ENCODE measurements around the gene STPG3. TPM values are rescaled to one million over a fixed set of nuclear protein-coding genes. Genes with fewer than 3 reads are reported as not detected.

STPG3 gene
- total RNA-seq, 4 donors from 2014 or later = not detected

- H3K36me3 ChIP-seq = no peaks in the 10 kb centered on the region
- intact Hi-C loops (cut with DNase I) = no loop called here
- H3K27me3 ChIP-seq = peaks cover 4 to 93% (median 38%) of the 10 kb centered on the region in 4 donors
- no peak for DNase-seq (ENCODE audit: extremely low spot score)
- no peaks in the 10 kb centered on the region for H3K9me3 ChIP-seq
- H3K4me3 ChIP-seq = peak within 1 kb of the TSS; percentile 53 to 59 (median 57)
- H3K4me1 ChIP-seq = peaks cover 72 to 93% (median 75%) of the 10 kb centered on the region in 4 donors
- peak within 1 kb of the TSS; percentile 70 to 81 (median 76) for H3K27ac ChIP-seq (replicated peaks in 1 of 4)
- TF ChIP-seq EP300 (IDR thresholded peaks at IDR 0.05) (no peak), POLR2AphosphoS5 (IDR thresholded peaks at IDR 0.05) (peak; percentile 78 to 83), CTCF (IDR thresholded peaks at IDR 0.05) (peak in 1 of 3 experiments; percentile 43)
- under 1% methylated on average over 22 of the region's 60 CpGs for WGBS
Observed at GRCh38 chr9:137302118-137302448, 51.0 kb downstream of the STPG3 start, which contains the start of gene NRARP. Gene NRARP (minus strand): TSS chr9:137302271. CDS start chr9:137301928, 343 bp downstream.

- Histone ChIP-seq H3K27ac (replicated peaks in 1 of 4) (peak overlapping the region; percentile 61 to 81 (median 76)), H3K4me1 (peaks cover 73 to 93% (median 77%) of the 10 kb centered on the region in 4 donors), H3K4me3 (peak overlapping the region; percentile 53 to 59 (median 56)), H3K27me3 (peaks cover 4 to 93% (median 34%) of the 10 kb centered on the region in 4 donors), H3K36me3 (no peaks in the 10 kb centered on the region), H3K9me3 (no peaks in the 10 kb centered on the region)
- TF ChIP-seq EP300 (IDR thresholded peaks at IDR 0.05) (no peak), CTCF (IDR thresholded peaks at IDR 0.05) (peak; percentile 16 to 59 (median 31)), POLR2A (IDR thresholded peaks at IDR 0.05; ENCODE audit: low read depth) (no peak), POLR2AphosphoS5 (IDR thresholded peaks at IDR 0.05) (no peak)
- WGBS = no CpG with 5 or more reads among the region's 78 CpGs
- intact Hi-C loops (cut with DNase I) = no loop called here
- no peak for DNase-seq (ENCODE audit: extremely low spot score)
Observed at GRCh38 chr9:137302449-137303150, 51.5 kb downstream of the STPG3 start.

Other genes with a start within 250 kb of the STPG3 start
- 10 to 100 TPM; 17.4 to 30.9 (median 21.6) TPM for gene ABCA2, start 223.0 kb upstream of the STPG3 start, total RNA-seq
- under 1 TPM in 2 of 4 donors, not detected in 2; 0.32 to 0.83 TPM for gene FUT7, start 219.2 kb upstream of the STPG3 start, total RNA-seq
- gene NPDC1, start 205.1 kb upstream of the STPG3 start, total RNA-seq = 100 to 1,000 TPM in 2 of 4 donors, 10 to 100 TPM in 2; 45.3 to 119 (median 91.5) TPM
- gene ENTPD2, start 197.2 kb upstream of the STPG3 start, total RNA-seq = 1 to 10 TPM in 2 of 4 donors, under 1 TPM in 2; 0.42 to 1.2 (median 1.0) TPM
- under 1 TPM in 3 of 4 donors, not detected in 1; 0.17 to 0.40 (median 0.26) TPM for gene SAPCD2, start 180.7 kb upstream of the STPG3 start, total RNA-seq
- gene UAP1L1, start 173.8 kb upstream of the STPG3 start, total RNA-seq = 1 to 10 TPM; 3.6 to 5.8 (median 5.0) TPM
- 10 to 100 TPM; 22.4 to 36.6 (median 27.0) TPM for gene MAN1B1, start 164.3 kb upstream of the STPG3 start, total RNA-seq
- gene DPP7, start 136.6 kb upstream of the STPG3 start, total RNA-seq = 100 to 1,000 TPM in 2 of 4 donors, 10 to 100 TPM in 2; 90.1 to 121 (median 104) TPM
- gene GRIN1, start 112.1 kb upstream of the STPG3 start, total RNA-seq = under 1 TPM in 3 of 4 donors, not detected in 1; 0.11 to 0.50 (median 0.19) TPM
- gene LRRC26, start 81.2 kb upstream of the STPG3 start, total RNA-seq = not detected
- gene TMEM210, start 79.2 kb upstream of the STPG3 start, total RNA-seq = not detected
- 10 to 100 TPM; 18.7 to 28.7 (median 25.1) TPM for gene ANAPC2, start 62.7 kb upstream of the STPG3 start, total RNA-seq
- 10 to 100 TPM; 58.2 to 99.5 (median 76.7) TPM for gene SSNA1, start 62.6 kb upstream of the STPG3 start, total RNA-seq
- gene TPRN, start 50.5 kb upstream of the STPG3 start, total RNA-seq = 10 to 100 TPM in 1 of 4 donors, 1 to 10 TPM in 3; 4.1 to 12.6 (median 7.7) TPM
- gene TMEM203, start 45.6 kb upstream of the STPG3 start, total RNA-seq = 10 to 100 TPM; 28.8 to 45.8 (median 34.8) TPM
- 10 to 100 TPM in 1 of 4 donors, 1 to 10 TPM in 3; 6.5 to 12.3 (median 8.0) TPM for gene NDOR1, start 45.6 kb upstream of the STPG3 start, total RNA-seq
- 1 to 10 TPM; 1.2 to 4.2 (median 2.4) TPM for gene RNF208, start 29.0 kb upstream of the STPG3 start, total RNA-seq
- gene CYSRT1, start 26.1 kb upstream of the STPG3 start, total RNA-seq = under 1 TPM in 3 of 4 donors, not detected in 1; 0.33 to 0.45 (median 0.40) TPM
- not detected for gene RNF224, start 23.8 kb upstream of the STPG3 start, total RNA-seq
- gene SLC34A3, start 20.4 kb upstream of the STPG3 start, total RNA-seq = not detected
- gene TUBB4B, start 10.0 kb upstream of the STPG3 start, total RNA-seq = 100 to 1,000 TPM; 227 to 469 (median 304) TPM
- 10 to 100 TPM; 26.6 to 73.2 (median 48.8) TPM for gene NELFB, start 4.0 kb downstream of the STPG3 start, total RNA-seq
- 1 to 10 TPM; 5.0 to 9.2 (median 7.3) TPM for gene TOR4A, start 26.4 kb downstream of the STPG3 start, total RNA-seq
- gene NRARP, start 51.0 kb downstream of the STPG3 start, total RNA-seq = 10 to 100 TPM in 1 of 4 donors, 1 to 10 TPM in 3; 2.9 to 10.3 (median 7.2) TPM
- 10 to 100 TPM in 3 of 4 donors, 1 to 10 TPM in 1; 8.3 to 22.3 (median 14.2) TPM for gene EXD3, start 171.9 kb downstream of the STPG3 start, total RNA-seq
- 1 to 10 TPM; 2.1 to 4.0 (median 3.0) TPM for gene NOXA1, start 172.1 kb downstream of the STPG3 start, total RNA-seq
- gene ENTPD8, start 190.1 kb downstream of the STPG3 start, total RNA-seq = not detected
- gene NSMF, start 208.0 kb downstream of the STPG3 start, total RNA-seq = 10 to 100 TPM; 41.9 to 71.0 (median 58.9) TPM